Mesendoderm (in vitro differentiated cells): ENCODE data around the gene APBB1IP.

Experiments
- DNase-seq: peaks from one replicate; pipeline ENCODE4 v3.0.0; 2013
- H2AK5ac ChIP-seq: 2 replicates; pipeline ENCODE4 v1.6.1; 2013; ENCODE audit warnings: low read length, inconsistent platforms
- H2BK120ac ChIP-seq: 2 replicates; pipeline ENCODE4 v1.6.1; 2013; ENCODE audit warnings: low read depth, mild to moderate bottlenecking, low read length, moderate library complexity, mixed read lengths
- H2BK15ac ChIP-seq: replicated peaks from 2 replicates; pipeline ENCODE4 v1.6.1; 2013; ENCODE audit warnings: low read depth, mild to moderate bottlenecking, moderate library complexity
- H2BK5ac ChIP-seq: 2 replicates; pipeline ENCODE4 v1.6.1; 2013; ENCODE audit warnings: low read length, inconsistent platforms
- H3K18ac ChIP-seq: 2 replicates; pipeline ENCODE4 v1.6.1; 2013; ENCODE audit warnings: mild to moderate bottlenecking, low read length, mixed read lengths
- H3K23ac ChIP-seq: one replicate; pipeline ENCODE4 v1.6.1; 2013; ENCODE audit warnings: low read length
- H3K27ac ChIP-seq: 2 replicates; pipeline ENCODE4 v1.5.1; 2013; ENCODE audit warnings: low read depth, mild to moderate bottlenecking, inconsistent platforms, low read length, moderate library complexity
- H3K27me3 ChIP-seq: 2 replicates; pipeline ENCODE4 v1.6.1; 2013; ENCODE audit warnings: low read length, control low read depth, mild to moderate bottlenecking, inconsistent platforms; ENCODE audit not compliant: insufficient read depth, poor library complexity
- H3K36me3 ChIP-seq: 2 replicates; pipeline ENCODE4 v1.6.1; 2013; ENCODE audit warnings: low read length, inconsistent platforms; ENCODE audit not compliant: control insufficient read depth, insufficient read depth
- H3K4ac ChIP-seq: one replicate; pipeline ENCODE4 v1.6.1; 2013; ENCODE audit warnings: low read depth, mild to moderate bottlenecking, low read length, moderate library complexity
- H3K4me1 ChIP-seq: 2 replicates; pipeline ENCODE4 v1.6.1; 2013; ENCODE audit warnings: low read depth, low read length, inconsistent platforms; ENCODE audit not compliant: control insufficient read depth
- H3K4me2 ChIP-seq: 2 replicates; pipeline ENCODE4 v1.6.1; 2013; ENCODE audit warnings: low read length
- H3K4me3 ChIP-seq: 2 replicates; pipeline ENCODE4 v1.5.1; 2013; ENCODE audit warnings: mild to moderate bottlenecking, low read length
- H3K56ac ChIP-seq: one replicate; pipeline ENCODE4 v1.6.1; 2013; ENCODE audit warnings: low read length
- H3K79me1 ChIP-seq: 2 replicates; pipeline ENCODE4 v1.6.1; 2013; ENCODE audit warnings: low read length, inconsistent platforms
- H3K79me2 ChIP-seq: 2 replicates; pipeline ENCODE4 v1.6.1; 2013; ENCODE audit warnings: mild to moderate bottlenecking, low read length; ENCODE audit not compliant: control insufficient read depth, insufficient read depth
- H3K9ac ChIP-seq: 2 replicates; pipeline ENCODE4 v1.6.1; 2013; ENCODE audit warnings: low read length, inconsistent platforms
- H4K5ac ChIP-seq: one replicate; pipeline ENCODE4 v1.6.1; 2013; ENCODE audit warnings: low read length
- H4K8ac ChIP-seq: one replicate; pipeline ENCODE4 v1.6.1; 2013; ENCODE audit warnings: low read depth, mild to moderate bottlenecking, control low read depth, low read length, moderate library complexity
- WGBS: extraction: QIAGEN DNeasy Blood & Tissue Kit; methylation state at CpG from one replicate; pipeline ENCODE4 v1.1.7; 2013; ENCODE audit warnings: low lambda C conversion rate, missing lambda C conversion rate; ENCODE audit not compliant: insufficient coverage; ENCODE audit errors: extremely low coverage; 5-methylcytosine and 5-hydroxymethylcytosine counted together

The APBB1IP gene

GRCh38 chr10:26543567-26544306 is 105.6 kb downstream of the APBB1IP start:
- Histone ChIP-seq H3K27me3 (no peaks in the 10 kb centered on the region), H3K4ac (no peak overlapping the region), H2BK15ac (no peak overlapping the region)

GRCh38 chr10:26544932-26545331 is 106.8 kb downstream of the APBB1IP start:
- no peak overlapping the region for H3K4me2 ChIP-seq
- DNase-seq, result no peak
- H3K79me1 ChIP-seq, result no peaks in the 10 kb centered on the region
- H3K4me1 ChIP-seq, result no peaks in the 10 kb centered on the region
- H3K23ac ChIP-seq, result no peak overlapping the region
- H3K56ac ChIP-seq, result no peak overlapping the region
- no peak overlapping the region for H4K8ac ChIP-seq
- H3K36me3 ChIP-seq, result no peaks in the 10 kb centered on the region
- no peaks in the 10 kb centered on the region for H3K79me2 ChIP-seq
- H3K4ac ChIP-seq, result no peak overlapping the region
- no peak overlapping the region for H3K9ac ChIP-seq
- no peak overlapping the region for H3K18ac ChIP-seq
- no peak overlapping the region for H3K27ac ChIP-seq
- H3K4me3 ChIP-seq, result no peak overlapping the region
- H2BK120ac ChIP-seq, result no peak overlapping the region
- no peak overlapping the region for H2AK5ac ChIP-seq
- no peak overlapping the region for H2BK15ac ChIP-seq
- no peak overlapping the region for H2BK5ac ChIP-seq
- no peak overlapping the region for H4K5ac ChIP-seq
- H3K27me3 ChIP-seq, result no peaks in the 10 kb centered on the region

More at GRCh38 chr10:26543567-26544306, 105.6 kb downstream of the APBB1IP start:
- WGBS, result no CpG with 5 or more reads among the region's 7 CpGs
- Histone ChIP-seq H4K8ac (no peak overlapping the region), H4K5ac (no peak overlapping the region), H2BK120ac (no peak overlapping the region), H2BK5ac (no peak overlapping the region), H3K23ac (no peak overlapping the region), H3K4me1 (no peaks in the 10 kb centered on the region), H3K9ac (no peak overlapping the region), H3K27ac (no peak overlapping the region), H3K18ac (no peak overlapping the region), H2AK5ac (no peak overlapping the region), H3K79me1 (no peaks in the 10 kb centered on the region), H3K4me2 (no peak overlapping the region), H3K36me3 (no peaks in the 10 kb centered on the region), H3K4me3 (no peak overlapping the region), H3K79me2 (no peaks in the 10 kb centered on the region), H3K56ac (no peak overlapping the region)
- DNase-seq, result no peak

GRCh38 chr10:26550774-26551526 is 112.8 kb downstream of the APBB1IP start:
- DNase-seq, result peak; percentile 54
- H3K4ac ChIP-seq, result no peak overlapping the region
- no CpG with 5 or more reads among the region's 15 CpGs for WGBS
- no peak overlapping the region for H3K56ac ChIP-seq
- no peak overlapping the region for H4K8ac ChIP-seq
- no peak overlapping the region for H3K18ac ChIP-seq
- H2AK5ac ChIP-seq, result no peak overlapping the region
- no peaks in the 10 kb centered on the region for H3K79me2 ChIP-seq
- no peak overlapping the region for H4K5ac ChIP-seq
- H2BK120ac ChIP-seq, result no peak overlapping the region
- H3K36me3 ChIP-seq, result no peaks in the 10 kb centered on the region
- no peak overlapping the region for H2BK5ac ChIP-seq
- H3K4me1 ChIP-seq, result no peaks in the 10 kb centered on the region
- no peak overlapping the region for H3K27ac ChIP-seq
- H3K23ac ChIP-seq, result no peak overlapping the region
- no peak overlapping the region for H3K4me2 ChIP-seq
- H3K9ac ChIP-seq, result no peak overlapping the region
- no peaks in the 10 kb centered on the region for H3K79me1 ChIP-seq
- H3K27me3 ChIP-seq, result no peaks in the 10 kb centered on the region
- no peak overlapping the region for H2BK15ac ChIP-seq
- no peak overlapping the region for H3K4me3 ChIP-seq

GRCh38 chr10:26554246-26554645 is 116.1 kb downstream of the APBB1IP start:
- Histone ChIP-seq H3K18ac (no peak overlapping the region), H3K27me3 (no peaks in the 10 kb centered on the region), H3K23ac (no peak overlapping the region), H2AK5ac (no peak overlapping the region), H3K36me3 (no peaks in the 10 kb centered on the region), H3K4me1 (no peaks in the 10 kb centered on the region), H3K4ac (no peak overlapping the region), H2BK5ac (no peak overlapping the region), H3K79me1 (no peaks in the 10 kb centered on the region), H3K4me3 (no peak overlapping the region), H2BK120ac (no peak overlapping the region), H3K27ac (no peak overlapping the region), H4K5ac (no peak overlapping the region), H4K8ac (no peak overlapping the region), H3K4me2 (no peak overlapping the region), H3K56ac (no peak overlapping the region), H3K9ac (no peak overlapping the region), H3K79me2 (no peaks in the 10 kb centered on the region), H2BK15ac (no peak overlapping the region)
- no CpG with 5 or more reads among the region's 5 CpGs for WGBS
- no peak for DNase-seq

- Histone ChIP-seq H3K79me1 (no peaks in the 10 kb centered on the region), H3K9ac (no peak overlapping the region), H2BK120ac (no peak overlapping the region), H3K27ac (no peak overlapping the region), H3K27me3 (no peaks in the 10 kb centered on the region), H3K4me2 (no peak overlapping the region), H3K79me2 (no peaks in the 10 kb centered on the region), H2BK15ac (no peak overlapping the region), H3K4me1 (no peaks in the 10 kb centered on the region), H3K36me3 (no peaks in the 10 kb centered on the region), H4K5ac (no peak overlapping the region), H3K4me3 (no peak overlapping the region), H3K56ac (no peak overlapping the region), H2AK5ac (no peak overlapping the region), H2BK5ac (no peak overlapping the region), H4K8ac (no peak overlapping the region), H3K18ac (no peak overlapping the region), H3K23ac (no peak overlapping the region), H3K4ac (no peak overlapping the region)
- no CpG with 5 or more reads among the region's 8 CpGs for WGBS
- DNase-seq, result no peak
Observed at GRCh38 chr10:26555719-26556368, 117.7 kb downstream of the APBB1IP start.
